ENCODE measurements around the gene RPL27.

GRCh38 chr17:43013296-43013695 lies 15.1 kb downstream of the RPL27 start:
- TF ChIP-seq CTCF (IDR thresholded peaks at IDR 0.05) (no peak), POLR2A (IDR thresholded peaks at IDR 0.05) (no peak)

Measured in esophagus squamous epithelium (tissue), 4 donors.